Stomach (tissue), 4 donors: ENCODE measurements around the gene MMP25.

Source experiments
- CTCF ChIP-seq, 7 experiments: fragments of 450-650 bp in 4 of 7; fragments of 200-600 bp in 3 of 7; sonication (generic) in 3 of 7; IDR thresholded peaks; one replicate each; pipeline ENCODE4 v1.5.1; 2016 to 2019; ENCODE audit warnings: antibody characterized with exemption in 7 of 7, control low read depth in 2 of 7, mild to moderate bottlenecking in 1 of 7
- EP300 ChIP-seq: sonication (generic); formaldehyde crosslinking; IDR thresholded peaks from one replicate; pipeline ENCODE4 v1.6.1; 2017; ENCODE audit warnings: antibody characterized with exemption
- POLR2A ChIP-seq, 4 donors: fragments of 450-650 bp; IDR thresholded peaks; one replicate each; pipeline ENCODE4 v1.6.1; 2016; ENCODE audit warnings: antibody characterized with exemption in 4 of 4, control low read depth in 2 of 4, mild to moderate bottlenecking in 1 of 4, moderate library complexity in 1 of 4

GRCh38 chr16:3004319-3004718 is 42.0 kb upstream of the MMP25 start:
- TF ChIP-seq CTCF (IDR thresholded peaks at IDR 0.05) (no peak), EP300 (no peak), POLR2A (IDR thresholded peaks at IDR 0.05) (no peak)
